ENCODE data around the gene ANKRD34B.

- TF ChIP-seq, protein P1, sequence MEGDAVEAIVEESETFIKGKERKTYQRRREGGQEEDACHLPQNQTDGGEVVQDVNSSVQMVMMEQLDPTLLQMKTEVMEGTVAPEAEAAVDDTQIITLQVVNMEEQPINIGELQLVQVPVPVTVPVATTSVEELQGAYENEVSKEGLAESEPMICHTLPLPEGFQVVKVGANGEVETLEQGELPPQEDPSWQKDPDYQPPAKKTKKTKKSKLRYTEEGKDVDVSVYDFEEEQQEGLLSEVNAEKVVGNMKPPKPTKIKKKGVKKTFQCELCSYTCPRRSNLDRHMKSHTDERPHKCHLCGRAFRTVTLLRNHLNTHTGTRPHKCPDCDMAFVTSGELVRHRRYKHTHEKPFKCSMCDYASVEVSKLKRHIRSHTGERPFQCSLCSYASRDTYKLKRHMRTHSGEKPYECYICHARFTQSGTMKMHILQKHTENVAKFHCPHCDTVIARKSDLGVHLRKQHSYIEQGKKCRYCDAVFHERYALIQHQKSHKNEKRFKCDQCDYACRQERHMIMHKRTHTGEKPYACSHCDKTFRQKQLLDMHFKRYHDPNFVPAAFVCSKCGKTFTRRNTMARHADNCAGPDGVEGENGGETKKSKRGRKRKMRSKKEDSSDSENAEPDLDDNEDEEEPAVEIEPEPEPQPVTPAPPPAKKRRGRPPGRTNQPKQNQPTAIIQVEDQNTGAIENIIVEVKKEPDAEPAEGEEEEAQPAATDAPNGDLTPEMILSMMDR (IDR thresholded peaks at IDR 0.05): no peak
- no peak for TF ChIP-seq POLR2AphosphoS5 (IDR thresholded peaks at IDR 0.05)
- TF ChIP-seq EP300 (IDR thresholded peaks at IDR 0.05): no peak
Measured at GRCh38 chr5:80592761-80593160, 22.7 kb upstream of the ANKRD34B start.

All from sigmoid colon (tissue), 4 donors.